HL-60/S4 treated with retinoic acid at 250 ng/mL for 4 days and 3 days (cell line): ENCODE measurements around the gene PCDH9.

Experiments used
- in situ Hi-C: fragments of 300-500 bp; cut with MboI; formaldehyde crosslinking; loops from 2 replicates; pipeline ENCODE4 v1.7.0; 2022; ENCODE audit warnings: low sequenced_read_pairs

Gene PCDH9

DNA sequence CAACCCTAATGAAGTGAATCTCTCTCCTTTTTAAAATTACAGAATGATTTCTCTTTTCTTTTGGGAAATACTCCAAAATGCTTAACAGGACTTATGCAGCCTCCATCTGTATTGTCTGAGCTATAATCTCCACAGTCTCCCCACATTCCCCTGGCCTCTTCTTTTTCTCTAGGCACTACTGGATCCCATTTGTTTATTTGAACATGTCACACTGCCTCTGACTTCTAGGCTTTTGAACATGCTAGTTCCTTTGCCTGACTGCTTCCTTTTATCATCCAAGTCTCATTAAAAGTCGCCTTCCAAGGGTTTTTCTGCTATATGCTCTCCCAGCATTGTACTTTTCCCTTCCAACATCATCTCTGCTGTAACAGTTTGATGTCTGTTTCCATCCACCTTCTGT lies 548.7 kb downstream of the PCDH9 start:
- in situ Hi-C loops: no loop called here

DNA sequence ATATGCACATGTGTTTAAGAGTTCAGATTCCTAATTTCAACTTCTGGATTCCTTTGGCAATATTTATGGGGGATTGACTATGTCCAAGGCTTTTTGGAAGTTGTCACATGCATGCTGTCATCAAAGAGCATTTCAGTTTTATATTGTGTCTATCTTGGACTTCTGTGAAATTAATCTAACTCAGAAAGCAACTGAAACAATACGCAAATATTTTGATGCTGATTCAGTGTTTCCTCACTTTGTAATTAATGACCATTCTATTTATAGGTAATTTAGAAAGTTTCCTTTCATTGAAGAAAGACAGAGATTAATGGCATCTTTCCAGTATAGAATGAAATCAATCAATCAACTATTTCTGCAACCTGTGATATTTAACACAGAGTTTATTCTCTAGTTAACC lies 550.1 kb downstream of the PCDH9 start:
- in situ Hi-C loops: no loop called here

DNA sequence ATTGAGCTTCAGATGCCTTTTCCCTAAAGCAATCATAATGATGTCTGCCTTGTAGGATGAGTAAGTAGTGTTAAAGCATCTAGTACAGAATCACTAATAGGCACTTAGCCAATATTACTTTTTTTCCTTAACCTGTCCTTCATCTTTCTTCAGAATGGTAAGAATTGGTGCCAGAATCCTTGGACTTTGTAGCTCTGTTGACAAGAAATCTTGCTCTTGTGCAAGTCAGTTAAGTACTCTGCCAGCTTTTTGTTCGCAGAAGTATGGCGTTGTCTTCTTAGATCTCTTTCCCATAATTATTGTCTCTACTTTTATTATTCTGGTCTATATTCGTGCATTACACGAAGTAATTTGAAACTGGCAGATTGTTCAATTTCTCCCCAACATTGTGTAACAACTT lies 554.5 kb downstream of the PCDH9 start:
- in situ Hi-C loops: no loop called here

DNA sequence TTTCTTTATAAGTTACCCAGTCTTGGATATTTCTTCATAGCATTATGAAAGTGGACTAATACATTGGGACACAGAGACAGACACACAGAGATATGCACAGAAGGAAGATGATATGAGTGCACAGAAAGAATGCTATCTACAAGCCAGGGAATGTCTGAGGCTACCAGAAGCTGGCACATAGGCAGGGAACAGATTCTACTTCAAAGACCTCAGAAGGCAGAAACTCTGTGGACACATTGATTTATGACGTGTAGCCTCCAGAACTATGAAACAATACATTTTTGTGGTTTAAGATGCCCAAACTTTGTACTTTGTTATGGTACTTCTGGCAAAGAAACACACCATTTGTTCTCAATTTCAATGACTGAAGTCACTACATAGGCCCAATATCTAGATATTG lies 556.7 kb downstream of the PCDH9 start:
- in situ Hi-C loops: no loop called here

DNA sequence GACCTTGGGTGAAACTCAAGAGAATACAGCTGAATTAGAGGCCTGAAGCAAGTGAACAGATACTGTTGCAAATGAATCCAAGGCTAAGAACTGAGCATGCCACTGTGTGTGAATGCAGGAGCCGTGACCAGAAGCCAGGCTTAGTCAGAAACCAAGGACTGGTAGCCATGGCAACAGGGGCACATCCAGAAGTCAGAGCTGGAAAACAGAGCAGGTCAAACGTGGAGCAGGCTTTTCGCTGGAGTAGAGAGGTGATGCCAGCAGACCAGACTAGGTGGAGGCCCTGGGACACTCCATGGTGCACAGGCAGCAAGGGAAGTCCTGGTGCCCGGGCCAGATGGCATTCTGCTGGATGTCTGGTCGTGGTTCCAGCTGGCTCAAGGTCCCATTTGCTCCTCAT lies 564.1 kb downstream of the PCDH9 start:
- in situ Hi-C loops: no loop called here

DNA sequence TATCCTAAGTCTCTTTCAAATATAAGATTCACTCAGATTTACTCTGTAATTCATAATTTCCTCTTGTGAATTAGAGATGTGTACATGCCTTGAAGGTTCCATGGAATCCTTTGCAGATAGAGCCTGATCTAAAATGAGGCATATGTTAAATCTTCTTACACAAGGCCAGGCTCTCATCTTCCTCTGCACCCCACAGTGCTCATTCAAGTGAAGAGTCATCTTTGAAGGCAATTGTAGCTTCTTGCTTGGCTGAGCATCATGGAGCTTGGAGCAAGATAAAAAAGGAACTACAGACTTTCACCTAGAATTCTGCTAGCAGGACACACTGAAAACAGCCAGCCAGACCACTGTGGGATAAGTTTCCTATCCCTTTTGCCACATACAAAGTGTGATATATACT lies 566.4 kb downstream of the PCDH9 start:
- in situ Hi-C loops: no loop called here

DNA sequence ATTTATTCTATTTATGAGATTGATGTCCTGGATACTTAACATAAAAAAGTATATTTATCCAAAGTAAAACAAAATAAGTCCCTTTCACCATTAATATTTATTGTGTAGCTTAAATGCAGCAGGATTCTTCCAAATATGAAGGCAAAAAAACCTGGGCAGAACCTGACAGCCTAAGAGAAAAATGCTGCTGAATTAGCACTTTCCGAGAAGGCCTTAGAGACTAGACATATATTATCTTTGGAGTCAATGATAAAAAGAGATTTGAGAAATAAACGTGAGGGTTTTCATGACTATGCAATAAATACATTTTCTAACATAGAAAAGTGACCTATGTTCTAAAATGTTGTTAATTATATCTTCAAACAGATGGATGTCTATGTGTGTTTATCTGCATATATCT lies 566.9 kb downstream of the PCDH9 start:
- in situ Hi-C loops: no loop called here

DNA sequence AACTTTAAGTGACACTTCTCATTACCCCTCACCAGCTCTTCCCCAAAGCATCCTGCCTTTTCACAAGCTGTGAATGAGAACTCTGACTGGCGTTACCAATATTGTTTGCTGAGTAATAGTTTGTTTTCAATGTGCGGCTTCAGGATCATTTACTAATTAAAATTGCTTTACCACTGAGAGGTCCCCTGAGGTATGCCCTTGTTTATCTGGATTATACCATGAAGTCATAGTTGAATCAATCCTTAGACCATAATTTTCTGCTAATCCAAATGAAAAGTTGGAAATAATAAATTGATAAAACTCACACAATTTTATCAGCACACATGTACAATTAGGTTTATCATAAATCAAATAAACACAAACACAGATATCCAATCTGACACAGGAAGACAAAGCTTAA lies 568.8 kb downstream of the PCDH9 start:
- in situ Hi-C loops: no loop called here

DNA sequence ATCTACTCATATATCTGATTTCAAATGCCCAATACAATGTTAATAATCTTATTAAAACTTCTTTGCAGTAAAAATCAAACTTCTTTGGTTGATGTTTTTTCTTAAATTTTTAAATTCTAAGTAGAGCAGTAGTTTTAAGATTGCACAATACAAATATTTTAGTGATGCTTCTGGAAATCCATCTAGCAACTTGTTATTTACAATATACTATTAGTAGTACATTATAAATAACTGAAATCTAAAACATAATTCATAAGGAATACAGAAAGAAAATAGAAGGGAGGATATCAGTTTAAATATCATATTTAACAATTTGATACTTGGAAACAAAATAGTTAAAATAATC lies 569.7 kb downstream of the PCDH9 start:
- in situ Hi-C loops: no loop called here

DNA sequence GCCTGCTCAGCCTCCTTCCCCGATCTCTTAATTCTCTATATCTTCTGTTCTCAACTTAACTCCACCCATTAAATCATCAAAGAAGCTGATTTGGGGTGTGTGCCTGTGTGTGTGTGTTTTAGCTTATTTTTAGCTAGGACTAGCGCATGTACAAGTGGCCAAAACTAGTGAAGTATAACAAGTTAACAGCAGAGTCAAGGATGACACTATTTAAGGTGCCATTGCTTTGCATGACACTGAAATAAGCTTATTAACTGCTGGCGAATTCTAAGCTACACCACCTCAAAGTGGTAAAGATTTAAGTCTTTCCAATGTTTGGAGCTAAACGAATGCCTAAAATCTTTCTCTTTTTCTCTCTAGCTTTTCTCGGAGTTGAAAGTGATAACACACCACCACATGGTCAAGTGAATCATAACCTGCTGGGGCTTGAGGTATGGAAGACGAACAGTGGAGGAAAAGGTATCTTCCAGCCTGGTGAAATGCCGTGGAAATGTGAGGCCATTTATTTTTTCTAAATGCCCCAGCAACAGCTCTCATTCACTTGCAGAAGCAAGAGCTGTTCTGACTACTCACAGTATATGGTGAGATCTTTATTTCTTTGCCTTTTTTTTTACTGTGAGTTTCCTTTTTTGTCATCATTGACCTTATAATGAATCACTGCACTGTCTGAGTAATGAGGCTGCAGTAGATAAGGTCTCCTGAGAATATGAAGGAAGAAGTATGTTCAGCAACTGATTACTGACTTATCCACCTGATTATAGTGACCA lies 570.3 kb downstream of the PCDH9 start:
- in situ Hi-C loops: no loop called here

DNA sequence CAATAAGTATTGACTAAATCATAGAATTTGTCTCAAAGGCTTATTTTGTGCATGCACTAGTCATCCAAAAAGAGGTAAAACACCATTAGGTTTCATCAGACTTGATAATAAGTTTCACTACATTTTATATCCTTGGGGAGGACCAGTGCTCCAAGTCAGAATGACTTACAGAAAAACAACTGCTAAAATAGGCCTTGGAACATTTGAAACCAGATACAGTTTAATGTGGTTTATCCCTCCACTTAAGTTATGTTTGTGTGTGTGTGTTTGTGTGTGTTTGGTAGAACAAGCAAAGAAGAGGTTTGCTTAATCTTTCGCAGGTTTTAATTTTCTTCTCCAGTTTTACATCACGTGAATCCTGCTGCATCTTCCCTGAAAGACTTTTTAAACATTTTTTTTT lies 570.9 kb downstream of the PCDH9 start:
- in situ Hi-C loops: no loop called here

DNA sequence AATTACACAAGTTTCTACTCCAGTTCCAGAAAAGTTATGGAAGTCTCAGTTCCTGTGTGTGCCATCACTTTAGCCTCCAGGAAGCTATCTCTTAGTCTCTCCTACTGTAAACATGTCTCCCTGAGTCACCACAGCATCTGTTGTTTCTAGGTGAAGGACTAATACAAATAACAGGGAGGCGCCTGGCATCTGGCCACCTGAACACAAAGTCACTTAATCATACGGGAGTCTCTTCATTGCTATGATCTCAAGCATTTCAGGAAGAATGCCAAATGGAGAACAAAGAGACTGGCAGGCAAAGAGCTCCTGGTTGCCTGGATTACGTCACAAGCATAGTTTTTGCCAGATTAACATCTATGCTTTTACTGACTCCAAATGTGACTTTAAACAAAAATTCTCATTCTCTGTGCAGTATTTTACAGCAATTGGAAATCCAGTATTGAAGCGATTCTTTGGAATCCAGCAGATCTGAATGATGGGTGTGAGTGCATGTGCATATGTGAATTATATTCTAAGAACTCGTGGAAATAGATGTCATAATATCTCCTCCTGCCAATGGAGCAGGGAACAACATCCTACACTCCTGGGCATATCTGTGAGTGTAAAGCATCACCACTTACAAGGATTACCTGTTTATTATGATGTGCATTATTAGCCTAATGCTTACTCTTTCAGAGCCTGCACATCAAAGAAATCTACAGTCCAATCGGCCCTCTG lies 572.8 kb downstream of the PCDH9 start:
- in situ Hi-C loops: no loop called here

DNA sequence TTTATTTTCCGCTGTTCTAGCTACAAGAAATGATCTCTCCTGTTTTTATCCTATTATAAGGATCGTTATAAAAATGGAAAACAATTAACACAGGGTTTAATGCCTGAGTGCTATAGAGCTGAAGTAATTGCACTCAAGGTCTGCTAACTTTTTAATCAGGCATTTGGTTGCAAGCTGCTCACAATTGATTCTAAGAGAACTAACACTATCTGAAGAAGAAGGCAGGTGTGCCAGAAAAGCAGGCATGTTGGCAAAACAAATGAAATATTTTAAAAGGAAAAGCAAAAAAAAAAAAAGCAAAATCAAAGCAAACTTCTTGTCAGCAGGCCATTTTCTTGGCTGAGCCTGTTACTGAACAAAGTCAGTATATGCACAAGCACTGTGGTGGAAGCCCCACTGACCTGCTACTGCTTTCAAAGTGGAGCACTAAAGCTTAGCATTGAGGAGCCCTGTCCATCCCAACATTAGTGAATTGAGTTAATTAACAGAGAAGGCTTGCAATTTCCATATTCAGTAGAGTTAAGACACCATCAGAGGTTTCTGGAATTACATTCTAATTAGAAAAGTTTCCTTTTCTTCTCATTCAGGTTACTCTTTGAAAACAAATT lies 574.2 kb downstream of the PCDH9 start:
- in situ Hi-C loops: no loop called here

DNA sequence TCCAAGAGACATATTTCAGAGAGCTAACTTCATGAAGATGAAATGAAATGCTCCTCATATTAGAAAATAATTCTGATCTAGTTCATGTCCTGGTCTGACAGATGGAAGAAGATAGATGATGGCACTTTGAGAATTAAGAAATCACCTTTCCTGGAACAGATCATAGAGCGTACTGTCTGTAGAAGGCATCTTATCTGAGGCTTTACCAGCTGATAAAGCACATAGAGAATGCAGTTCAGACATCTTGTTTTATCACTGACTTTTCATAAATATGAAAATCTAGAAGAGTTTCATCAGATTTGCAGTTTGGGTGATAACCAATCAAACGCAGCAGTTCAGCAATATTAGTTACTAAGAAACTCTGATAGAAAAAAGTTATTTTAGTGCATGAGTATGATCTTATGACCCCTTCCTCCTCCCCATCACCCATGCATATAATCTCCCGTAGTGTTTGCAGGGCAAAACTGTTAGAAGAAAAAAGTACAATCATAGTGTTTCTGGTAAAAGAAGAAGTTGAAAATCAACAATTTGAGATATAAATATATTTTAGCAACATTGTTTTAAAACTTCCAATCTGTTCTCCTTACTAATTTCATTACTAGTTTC lies 585.2 kb downstream of the PCDH9 start:
- in situ Hi-C loops: no loop called here

DNA sequence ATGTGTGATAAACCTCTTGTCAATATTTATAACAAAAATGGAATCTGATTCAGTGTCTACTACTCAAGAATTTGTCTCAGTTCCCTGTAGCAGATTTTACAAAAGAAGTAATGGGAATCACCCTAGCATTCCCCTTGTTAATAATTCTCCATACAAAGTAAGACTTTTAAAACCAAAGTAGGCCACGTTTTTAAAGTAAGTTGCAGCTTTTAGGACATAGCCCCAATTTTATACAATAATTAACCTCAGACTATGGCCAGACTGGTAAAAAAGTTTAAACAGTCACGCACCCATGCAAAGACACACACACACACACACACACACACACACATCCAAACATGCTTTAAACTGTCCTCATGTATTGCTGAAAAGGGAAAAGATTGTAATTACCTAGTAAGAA lies 589.9 kb downstream of the PCDH9 start:
- in situ Hi-C loops: no loop called here

DNA sequence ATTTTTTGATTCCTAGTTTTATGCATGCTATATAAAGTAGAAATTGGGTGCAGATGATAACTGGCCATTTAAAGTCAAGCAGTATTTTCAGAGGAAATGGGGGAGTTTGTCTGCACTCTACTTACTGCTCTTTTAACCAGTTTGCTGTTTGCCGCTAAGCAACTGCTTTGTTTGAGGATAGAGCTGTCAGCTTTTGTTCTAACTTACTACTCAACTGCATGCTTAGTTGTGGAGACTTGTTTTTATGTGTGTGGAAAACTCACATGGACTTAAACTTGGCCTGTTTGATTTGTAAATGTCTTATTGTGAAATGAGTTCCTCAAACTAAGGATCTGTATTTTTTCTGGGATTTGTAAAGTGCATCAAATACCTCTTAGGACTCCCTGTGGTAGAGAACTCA lies 591.1 kb downstream of the PCDH9 start:
- in situ Hi-C loops: no loop called here

DNA sequence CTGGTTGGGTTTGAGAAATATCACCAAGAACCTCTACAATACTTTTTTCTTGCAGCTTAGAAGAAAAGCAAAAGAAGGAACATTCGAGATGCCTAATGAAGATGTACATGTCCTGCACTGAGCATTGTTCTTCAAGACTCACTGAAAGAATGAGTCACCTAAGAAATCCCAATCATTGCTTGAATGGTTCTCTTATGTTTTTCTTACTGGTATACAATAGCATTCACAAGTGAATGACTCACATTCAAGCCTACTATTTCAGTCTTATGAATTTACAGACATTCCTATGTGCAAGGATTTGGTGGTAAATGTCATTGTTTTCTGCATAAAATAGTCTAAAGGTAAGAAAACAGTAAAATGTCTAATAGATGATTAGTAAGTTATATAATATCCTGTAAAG lies 594.6 kb downstream of the PCDH9 start:
- in situ Hi-C loops: no loop called here

DNA sequence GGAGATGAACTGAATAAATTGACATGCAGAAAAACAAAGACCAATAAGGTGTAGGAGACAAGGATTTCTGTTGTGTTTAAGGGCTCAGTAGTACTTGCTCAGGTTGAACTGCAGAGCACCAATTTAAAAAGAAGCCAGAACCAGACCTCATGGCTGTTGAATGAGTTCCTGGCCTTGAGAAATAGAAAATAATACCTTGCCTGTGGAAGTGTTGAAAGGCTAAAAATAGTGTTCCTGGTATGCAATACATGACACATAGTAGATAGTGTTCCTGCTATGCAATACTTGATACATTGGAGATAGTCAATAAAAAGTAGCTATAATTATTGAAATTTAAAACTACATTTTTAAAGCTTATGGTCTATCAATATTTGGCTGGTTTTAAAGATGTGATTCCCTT lies 595.8 kb downstream of the PCDH9 start:
- in situ Hi-C loops: no loop called here

DNA sequence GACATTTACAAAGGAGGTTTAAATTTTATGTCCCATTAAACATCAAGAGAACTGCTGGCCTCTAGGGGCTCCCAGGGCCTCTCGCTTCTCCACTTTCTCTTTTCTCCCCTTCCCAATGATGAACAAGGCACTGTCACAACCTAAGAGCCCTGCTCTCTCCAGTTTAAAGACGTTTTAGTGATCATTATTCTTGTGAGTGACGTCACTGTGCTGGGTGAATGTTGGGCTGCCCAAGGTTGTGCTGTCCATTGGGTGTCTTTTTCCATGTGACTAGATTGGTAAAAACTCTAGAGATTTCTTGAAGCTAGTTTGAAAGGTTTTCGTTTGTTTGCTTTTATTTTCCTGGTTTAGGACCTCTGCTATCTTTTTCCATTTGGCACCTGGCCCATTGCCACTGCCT lies 602.6 kb downstream of the PCDH9 start:
- in situ Hi-C loops: no loop called here

DNA sequence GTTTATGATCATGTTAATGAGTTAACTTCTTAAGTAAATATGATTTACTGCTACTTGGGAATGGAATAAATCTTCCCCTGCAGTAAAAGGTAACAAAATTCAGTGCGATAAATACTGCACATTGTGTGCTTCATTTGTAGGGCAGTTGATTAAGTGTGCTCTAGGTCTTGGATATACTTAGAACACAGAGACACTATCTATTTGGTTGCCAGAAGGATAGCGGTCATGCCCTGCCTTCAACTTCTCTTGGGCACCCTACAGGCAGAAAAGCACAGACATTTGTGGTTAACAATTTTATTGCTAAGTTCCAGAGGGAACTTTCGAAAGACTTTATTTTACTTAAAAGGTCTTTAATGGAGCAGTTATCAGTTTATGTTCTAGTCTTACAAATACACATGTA lies 605.8 kb downstream of the PCDH9 start:
- in situ Hi-C loops: no loop called here

DNA sequence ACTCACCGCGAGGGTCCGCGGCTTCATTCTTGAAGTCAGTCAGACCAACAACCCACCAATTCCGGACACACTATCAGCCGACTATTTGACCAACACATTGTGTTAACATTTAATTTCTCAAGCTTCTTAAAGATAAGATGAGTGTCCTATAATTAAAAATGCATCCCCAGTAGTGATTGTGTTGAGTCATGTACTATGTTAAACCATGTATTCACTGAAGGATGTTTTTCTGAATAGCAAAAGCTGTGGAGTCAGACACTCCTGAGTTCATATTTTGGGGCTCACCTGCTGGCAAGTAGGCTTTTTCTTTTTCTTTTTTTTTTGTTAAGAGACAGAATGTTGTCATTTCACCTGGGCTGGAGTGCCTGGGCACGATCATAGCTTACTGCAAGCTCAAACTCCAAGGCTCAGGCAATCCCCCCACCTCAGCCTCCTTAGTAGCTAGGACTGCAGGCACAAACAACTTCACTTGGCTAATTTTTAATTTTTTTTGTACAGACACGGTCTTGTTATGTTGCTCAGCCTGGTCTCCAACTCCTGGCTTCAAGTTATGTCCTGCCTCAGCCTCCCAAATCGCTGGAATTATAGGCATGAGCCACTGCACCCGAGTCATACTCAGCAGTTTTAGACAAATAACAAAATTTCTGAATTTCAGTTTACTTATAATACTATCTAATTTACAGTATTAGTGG lies 606.9 kb downstream of the PCDH9 start:
- in situ Hi-C loops: no loop called here
